Activated gamma-delta T cell (primary cell): ENCODE data around the gene PANX1.

Source experiments
- DNase-seq: peaks from one replicate; lab custom pipeline; 2025; lab: John Stamatoyannopoulos, UW

Gene PANX1

GRCh38 chr11:94129512-94130297 lies 1.1 kb downstream of the PANX1 start:
- no peak for DNase-seq

DNA sequence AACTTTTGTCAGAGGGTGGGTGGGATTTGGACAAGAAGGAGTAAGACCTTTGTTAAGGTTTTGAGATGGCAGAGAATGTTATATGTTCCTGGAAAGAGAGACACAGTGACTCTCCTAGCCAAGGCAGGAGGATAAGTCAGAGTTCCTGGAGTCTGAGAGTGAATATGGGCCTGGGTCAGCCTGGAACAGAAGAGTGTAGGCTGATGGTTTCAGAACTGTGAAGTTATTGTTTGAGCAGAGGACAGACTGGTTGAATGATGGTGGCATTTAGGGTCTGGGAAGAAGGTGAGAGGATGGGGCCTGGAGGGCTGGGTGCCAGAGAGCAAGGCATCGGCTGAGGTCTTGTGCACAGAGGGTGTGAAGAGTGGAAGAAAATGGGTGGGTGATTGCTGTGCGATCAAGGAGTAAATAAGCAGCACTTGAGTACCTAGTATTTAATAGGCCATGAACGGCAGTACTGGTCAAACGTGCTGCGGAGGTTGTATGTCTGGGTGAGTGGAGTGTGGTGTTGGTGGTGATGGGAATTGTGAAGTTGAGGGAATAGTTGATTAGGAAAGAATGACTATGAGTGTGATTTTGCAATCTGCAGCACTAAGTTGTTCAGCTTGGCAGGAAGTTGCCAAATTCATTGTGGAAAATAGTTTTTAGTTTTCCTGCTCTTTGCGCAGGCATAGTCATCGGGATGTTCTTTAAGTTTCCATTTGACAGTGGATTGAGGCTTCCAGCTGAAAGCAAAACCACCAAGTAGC lies 1.8 kb downstream of the PANX1 start:
- DNase-seq: no peak

GRCh38 chr11:94131047-94131717 lies 2.5 kb downstream of the PANX1 start:
- DNase-seq: no peak

- DNase-seq: no peak
Measured at GRCh38 chr11:94131718-94132115, 3.1 kb downstream of the PANX1 start.

GRCh38 chr11:94132152-94132558 lies 3.5 kb downstream of the PANX1 start:
- DNase-seq: no peak

GRCh38 chr11:94132823-94133408 lies 4.3 kb downstream of the PANX1 start:
- DNase-seq: no peak

- no peak for DNase-seq
Measured at GRCh38 chr11:94133752-94134151, 5.1 kb downstream of the PANX1 start.

DNA sequence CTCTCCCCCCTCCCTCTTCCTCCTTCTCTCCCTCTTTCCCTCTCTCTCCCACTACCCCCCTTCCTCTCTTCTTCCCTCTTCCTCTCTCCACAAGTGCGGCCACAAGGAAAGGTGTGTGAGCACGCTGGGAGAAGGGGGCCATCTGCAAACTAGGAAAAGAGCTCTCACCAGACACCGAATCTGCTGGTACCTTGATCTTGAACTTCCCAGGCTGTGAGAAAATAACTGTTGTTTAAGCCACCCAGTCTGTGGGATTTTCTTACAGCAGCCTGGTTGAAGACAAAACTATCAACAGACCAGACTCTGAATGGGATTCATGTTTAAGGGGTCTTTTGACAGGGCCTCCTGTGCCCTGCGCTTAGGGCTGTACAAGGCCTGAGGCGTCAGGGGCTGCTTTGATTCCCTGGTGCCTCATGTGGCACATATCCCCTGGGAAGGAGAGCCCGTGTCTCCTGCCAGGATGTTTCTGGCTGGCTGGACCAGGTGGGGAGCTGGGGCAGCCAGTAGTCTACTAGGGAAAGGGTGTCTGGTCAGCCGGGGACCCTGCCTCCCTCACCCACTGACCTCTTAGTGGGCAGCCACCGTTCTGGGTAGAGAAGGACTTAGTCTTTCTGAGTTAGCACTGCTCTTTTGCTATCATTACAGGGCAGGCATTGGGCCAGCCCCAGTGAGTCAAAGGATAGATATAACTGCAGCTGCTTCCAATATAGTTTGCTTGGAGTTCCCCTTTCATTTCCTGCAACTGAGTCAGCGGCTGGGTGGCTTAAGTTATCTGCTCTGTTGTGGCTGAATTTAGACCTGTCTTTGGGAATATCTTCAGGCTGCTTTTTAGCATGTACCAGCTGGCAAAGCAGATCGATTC lies 6.2 kb downstream of the PANX1 start:
- no peak for DNase-seq

- DNase-seq: no peak
Measured at GRCh38 chr11:94139416-94139815, 10.8 kb downstream of the PANX1 start.

DNA sequence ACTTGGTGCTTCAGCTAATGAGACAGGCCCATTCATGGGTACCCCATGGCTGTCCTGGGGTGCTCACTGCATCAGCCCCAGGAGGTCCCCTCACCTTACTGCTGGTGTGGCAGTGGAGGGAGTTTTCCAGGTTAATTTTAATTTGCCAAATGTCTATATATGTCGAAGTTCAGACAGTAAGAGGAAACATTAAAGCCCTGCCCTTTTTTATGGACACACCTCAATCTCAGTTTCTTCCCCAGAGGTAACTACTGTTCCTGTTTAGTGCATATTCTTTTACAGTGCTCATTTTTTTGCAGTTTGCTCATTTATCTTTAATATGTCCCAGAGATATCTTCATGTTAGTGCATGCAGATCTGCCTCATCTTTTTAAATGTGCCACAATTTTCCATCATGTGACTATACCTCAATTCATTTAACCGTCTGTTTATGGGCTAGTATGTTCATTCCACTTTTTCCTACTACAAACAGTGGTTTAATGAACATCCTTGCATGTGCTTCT lies 11.6 kb downstream of the PANX1 start:
- DNase-seq: no peak

- DNase-seq: no peak
Measured at GRCh38 chr11:94141511-94142307, 13.1 kb downstream of the PANX1 start.

DNA sequence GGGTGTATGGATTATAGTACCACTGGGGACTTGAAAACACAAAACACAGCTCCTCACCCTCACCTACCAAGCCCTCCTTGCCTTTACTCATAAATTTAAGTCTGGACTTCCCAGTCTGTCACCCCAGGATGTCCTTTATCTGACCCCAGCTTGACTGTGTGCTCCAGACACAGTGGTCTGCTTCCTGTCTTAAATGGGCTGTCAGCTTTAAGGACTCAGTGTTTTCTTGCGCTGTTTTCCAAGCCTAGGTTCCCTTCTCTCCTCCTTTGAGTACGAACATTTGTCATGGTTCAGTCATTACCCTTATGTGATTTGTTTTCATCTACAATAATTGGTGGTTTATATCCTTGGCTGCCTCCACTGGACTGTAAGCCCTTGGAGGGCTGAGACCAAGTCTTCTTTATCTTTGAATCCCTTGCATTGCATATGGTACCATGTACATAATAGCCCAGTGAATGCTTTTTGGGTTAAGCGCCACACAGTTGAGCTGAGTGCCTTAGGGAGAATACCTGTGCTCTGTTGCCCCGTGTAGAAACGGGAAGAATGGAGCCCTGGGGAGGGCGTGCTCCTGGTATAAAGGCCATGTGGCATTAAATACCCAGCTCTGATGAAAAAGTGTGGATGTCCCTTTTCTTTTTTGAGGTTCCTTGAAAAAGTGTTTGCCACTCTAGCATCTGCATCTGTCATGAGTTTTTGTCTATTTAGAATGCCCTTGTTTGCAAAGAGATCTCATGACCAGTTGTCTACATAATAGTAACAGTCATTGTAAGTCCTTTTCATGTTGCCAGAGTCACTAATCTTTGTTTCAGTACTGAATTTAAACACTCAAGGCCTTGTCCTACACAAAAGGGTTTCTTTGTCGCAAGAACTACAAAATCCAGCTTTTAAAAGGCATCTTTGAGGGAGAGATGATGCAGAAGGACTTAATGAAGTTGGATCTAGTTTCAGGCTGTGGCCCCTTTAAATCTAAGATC lies 14.0 kb downstream of the PANX1 start:
- no peak for DNase-seq

DNA sequence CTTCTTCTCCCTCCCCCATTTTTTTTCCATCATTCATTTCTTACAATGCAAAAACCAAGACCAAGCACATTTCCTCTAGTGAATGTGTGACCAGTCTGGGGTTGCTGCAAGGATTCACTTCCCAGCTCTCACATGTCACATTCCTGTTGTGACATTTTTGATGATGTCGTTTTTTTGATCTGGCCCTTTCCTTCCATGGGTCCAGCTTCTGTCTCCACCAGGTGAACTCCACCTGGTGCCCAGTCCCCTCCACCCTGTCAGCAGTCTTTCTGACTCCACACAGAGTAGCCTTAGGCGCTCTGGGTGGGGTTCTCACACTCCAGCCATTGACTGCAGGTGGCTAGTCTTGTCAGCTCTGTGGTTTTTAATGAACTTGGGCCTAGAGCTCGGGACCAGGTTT lies 15.6 kb downstream of the PANX1 start:
- DNase-seq: no peak

DNA sequence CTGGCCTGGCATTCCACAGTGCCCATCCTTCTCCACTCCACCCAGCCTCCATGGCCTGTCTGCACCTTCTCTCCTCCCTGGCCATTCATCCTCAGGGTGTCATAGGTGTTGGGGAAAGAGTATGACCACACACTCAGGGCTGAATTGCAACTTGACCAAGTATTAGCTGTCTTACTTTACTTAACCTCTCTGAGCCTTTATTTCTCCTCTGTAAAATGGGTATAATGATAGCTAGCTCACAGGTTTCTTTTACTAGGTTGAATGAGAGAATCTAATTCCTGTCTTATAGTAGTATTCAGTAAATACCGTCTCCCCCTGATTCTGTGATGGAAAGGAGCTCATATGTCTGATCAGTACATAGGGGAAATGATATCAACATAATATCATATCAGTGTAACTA lies 16.0 kb downstream of the PANX1 start:
- no peak for DNase-seq

DNA sequence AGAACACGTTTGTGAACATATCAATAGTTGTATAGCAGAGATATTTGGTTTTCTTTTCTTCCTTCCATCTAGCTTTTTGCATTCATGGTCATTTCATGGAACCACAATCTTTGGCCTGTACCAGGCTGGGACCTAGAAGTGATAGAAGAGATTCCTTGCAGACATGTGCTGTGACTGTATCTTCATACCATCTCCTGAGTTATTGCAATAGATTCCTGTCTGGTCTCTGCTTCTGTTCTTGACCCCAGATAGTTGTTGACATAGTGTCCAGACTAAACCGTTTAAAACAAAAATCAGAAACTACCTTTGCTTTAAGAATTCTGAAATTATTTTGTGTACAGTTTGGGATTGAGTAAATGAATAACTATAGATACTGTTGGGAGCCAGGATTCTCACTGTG lies 16.8 kb downstream of the PANX1 start:
- DNase-seq: no peak

- DNase-seq: no peak
Measured at GRCh38 chr11:94145916-94146315, 17.3 kb downstream of the PANX1 start.

DNA sequence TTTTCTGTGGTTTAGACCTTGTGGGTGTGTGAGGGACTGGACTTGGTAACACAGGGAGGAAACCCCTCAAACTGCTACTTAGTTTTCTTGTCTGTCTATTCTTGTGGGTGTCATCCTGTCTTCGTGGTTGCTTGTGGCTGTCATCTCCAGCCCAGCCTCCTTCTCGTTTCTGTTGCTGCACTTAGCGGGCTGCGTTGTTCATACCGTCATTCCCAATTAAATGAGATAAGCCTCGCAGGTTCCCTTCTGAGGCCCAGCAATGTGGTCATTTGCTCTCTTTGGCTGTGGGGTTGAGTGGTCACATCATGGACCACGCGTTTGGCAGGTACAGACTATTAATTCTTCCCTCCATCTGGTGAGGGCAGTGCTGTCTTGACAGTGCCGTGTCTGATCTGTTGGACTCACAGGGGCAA lies 18.8 kb downstream of the PANX1 start:
- no peak for DNase-seq

- DNase-seq: no peak
Measured at GRCh38 chr11:94148189-94148588, 19.5 kb downstream of the PANX1 start.

DNA sequence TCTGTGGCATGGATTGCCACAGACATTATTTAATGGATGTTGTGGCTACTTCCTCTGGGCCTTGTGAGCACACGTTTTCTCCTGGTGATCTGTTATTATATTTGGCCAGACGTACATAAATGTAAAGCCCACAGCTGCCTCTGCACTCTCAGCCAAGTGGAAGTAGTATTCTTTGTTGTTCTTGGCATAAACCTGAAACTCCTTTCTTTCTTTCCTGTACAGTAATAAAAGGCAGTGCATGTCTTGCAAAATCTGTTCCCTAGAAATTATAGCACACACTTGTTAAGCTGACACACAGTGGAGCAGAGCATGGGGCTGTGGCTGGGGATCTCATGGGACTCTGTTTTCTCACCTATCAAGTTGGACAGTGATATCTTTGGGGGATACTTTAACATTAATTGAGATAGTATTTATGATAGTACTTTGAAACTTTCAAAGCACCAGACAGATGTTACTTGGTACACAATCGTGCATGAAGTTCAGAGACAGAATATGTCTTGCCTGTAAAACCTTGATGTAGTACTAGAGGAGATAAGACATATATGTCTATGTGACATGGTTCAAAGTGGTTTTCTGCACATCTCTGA lies 20.9 kb downstream of the PANX1 start:
- DNase-seq: no peak
